ENCODE data around the gene KCNQ1.

DNA sequence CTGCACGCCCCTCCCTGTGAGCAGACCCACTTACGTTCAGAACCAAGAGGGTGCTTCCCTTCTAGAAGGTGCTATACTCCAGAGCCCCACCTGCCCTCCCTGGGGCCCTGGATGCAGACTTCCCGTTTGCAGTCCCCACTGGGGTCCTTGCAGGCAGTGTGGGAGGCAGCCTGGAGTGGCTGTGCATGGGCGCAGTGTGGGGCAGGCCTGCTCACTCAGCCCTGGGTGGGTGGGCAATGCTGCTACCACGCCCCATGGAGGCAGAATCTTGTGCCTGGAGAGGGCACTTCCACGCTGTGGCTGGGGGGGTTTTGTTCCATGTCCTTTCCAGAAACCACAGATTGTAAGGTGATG lies 138.8 kb downstream of the KCNQ1 start:
- TF ChIP-seq, protein P1, sequence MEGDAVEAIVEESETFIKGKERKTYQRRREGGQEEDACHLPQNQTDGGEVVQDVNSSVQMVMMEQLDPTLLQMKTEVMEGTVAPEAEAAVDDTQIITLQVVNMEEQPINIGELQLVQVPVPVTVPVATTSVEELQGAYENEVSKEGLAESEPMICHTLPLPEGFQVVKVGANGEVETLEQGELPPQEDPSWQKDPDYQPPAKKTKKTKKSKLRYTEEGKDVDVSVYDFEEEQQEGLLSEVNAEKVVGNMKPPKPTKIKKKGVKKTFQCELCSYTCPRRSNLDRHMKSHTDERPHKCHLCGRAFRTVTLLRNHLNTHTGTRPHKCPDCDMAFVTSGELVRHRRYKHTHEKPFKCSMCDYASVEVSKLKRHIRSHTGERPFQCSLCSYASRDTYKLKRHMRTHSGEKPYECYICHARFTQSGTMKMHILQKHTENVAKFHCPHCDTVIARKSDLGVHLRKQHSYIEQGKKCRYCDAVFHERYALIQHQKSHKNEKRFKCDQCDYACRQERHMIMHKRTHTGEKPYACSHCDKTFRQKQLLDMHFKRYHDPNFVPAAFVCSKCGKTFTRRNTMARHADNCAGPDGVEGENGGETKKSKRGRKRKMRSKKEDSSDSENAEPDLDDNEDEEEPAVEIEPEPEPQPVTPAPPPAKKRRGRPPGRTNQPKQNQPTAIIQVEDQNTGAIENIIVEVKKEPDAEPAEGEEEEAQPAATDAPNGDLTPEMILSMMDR (conservative IDR thresholded peaks at IDR 0.05; ENCODE audit: low read depth in 2 of 2), result no peak
- TF ChIP-seq EZH2phosphoT487 (IDR thresholded peaks at IDR 0.05; ENCODE audit: unreplicated experiment) (no peak), EZH2 (IDR thresholded peaks at IDR 0.05; ENCODE audit: low read depth, unreplicated experiment) (no peak), POLR2AphosphoS5 (IDR thresholded peaks at IDR 0.05; ENCODE audit: low read depth) (no peak)

Measured in GM23338 (cell line).